HepG2 (cell line): ENCODE measurements around the gene RNFT2. TPM values are rescaled to one million over a fixed set of nuclear protein-coding genes. Genes with fewer than 3 reads are reported as not detected.

Experiments used
- ATAC-seq: fragments of 200-7000 bp; cut with Tn5 transposase; 3 replicates; pipeline ENCODE4 v1.9.1; 2020; ENCODE audit warnings: mild to moderate bottlenecking, moderate library complexity
- BruUV-seq: library from RNA; stranded (reverse); fragments of 400-500 nt; replicated peaks from 2 replicates; lab custom pipeline; 2021; lab: Mats Ljungman, UMichigan
- CTCF ChIA-PET: fragments of 300-600 bp; formaldehyde crosslinking; extraction: SDS; loops from one replicate; lab custom pipeline; 2021; ENCODE audit warnings: low total read pairs, inconsistent platforms, low intra/inter-chr PET ratio; lab: Yijun Ruan, JAX
- POLR2A ChIA-PET: fragments of 350-600 bp; sonication (Branson Sonifier 250); formaldehyde crosslinking; loops from one replicate; lab custom pipeline; 2020; ENCODE audit warnings: antibody characterized with exemption, inconsistent platforms; lab: Yijun Ruan, JAX
- DNase-seq: peaks from one replicate; pipeline ENCODE4 v3.0.0-alpha.2; 2015; ENCODE audit warnings: low spot score
- FAIRE-seq: peaks from 3 replicates; lab custom pipeline; 2011; peaks lifted over from hg19 to GRCh38; lab: Jason Lieb, UNC
- H2AFZ ChIP-seq: one replicate; pipeline ENCODE4 v1.6.1; 2011; ENCODE audit warnings: low read length, inconsistent platforms
- H3K27ac ChIP-seq: fragments of 300-600 bp; 3 replicates; pipeline ENCODE4 v1.8.0; 2011; ENCODE audit warnings: mixed run types, mild to moderate bottlenecking, mixed read lengths, low read length, inconsistent platforms; ENCODE audit not compliant: insufficient read depth; ENCODE audit errors: extremely low read length
- H3K27me3 ChIP-seq, 2 experiments: fragments of 200-600 bp in 1 of 2; 2 replicates in 1 of 2; 3 replicates in 1 of 2; pipeline versions ENCODE4 v1.6.0 to v1.8.0; 2011; ENCODE audit warnings: low read length in 2 of 2, mild to moderate bottlenecking in 2 of 2, moderate library complexity in 2 of 2, inconsistent platforms in 1 of 2; ENCODE audit not compliant: insufficient read depth in 2 of 2, control insufficient read depth in 1 of 2
- H3K36me3 ChIP-seq, 2 experiments: fragments of 200-600 bp in 1 of 2; replicated peaks in 1 of 2; 2 replicates in 1 of 2; 3 replicates in 1 of 2; pipeline versions ENCODE4 v1.5.1 to v1.8.0; 2011; ENCODE audit warnings: low read length in 2 of 2, inconsistent platforms in 1 of 2; ENCODE audit not compliant: insufficient read depth in 2 of 2, control insufficient read depth in 1 of 2
- H3K4me1 ChIP-seq: 2 replicates; pipeline ENCODE4 v1.5.1; 2012; ENCODE audit warnings: low read length, inconsistent platforms; ENCODE audit not compliant: insufficient read depth
- H3K4me2 ChIP-seq: 2 replicates; pipeline ENCODE4 v1.6.0; 2011; ENCODE audit warnings: low read depth, low read length, inconsistent platforms
- H3K4me3 ChIP-seq, 3 experiments: fragments of 200-600 bp in 1 of 3; sonication (generic), shearing (Covaris generic) in 1 of 3; replicated peaks in 1 of 3; 2 replicates each; pipeline ENCODE4 v1.5.1; 2011 to 2016; ENCODE audit warnings: low read length in 3 of 3, inconsistent platforms in 2 of 3, low read depth in 2 of 3, mild to moderate bottlenecking in 2 of 3, control low read depth in 1 of 3, mixed read lengths in 1 of 3; ENCODE audit not compliant: insufficient read depth in 1 of 3
- H3K79me2 ChIP-seq: one replicate; pipeline ENCODE4 v1.6.1; 2011; ENCODE audit warnings: low read length, inconsistent platforms; ENCODE audit not compliant: insufficient read depth
- H3K9ac ChIP-seq: 2 replicates; pipeline ENCODE4 v1.6.0; 2011; ENCODE audit warnings: mild to moderate bottlenecking, low read depth, low read length, inconsistent platforms; ENCODE audit not compliant: insufficient read depth
- H3K9me3 ChIP-seq: 2 replicates; pipeline ENCODE4 v1.5.1; 2012; ENCODE audit warnings: mild to moderate bottlenecking, low read length
- H4K20me1 ChIP-seq: 2 replicates; pipeline ENCODE4 v1.6.0; 2011; ENCODE audit warnings: inconsistent platforms, mild to moderate bottlenecking, low read length, moderate library complexity; ENCODE audit not compliant: insufficient read depth
- ZNF367 ChIP-seq: sonication (generic); formaldehyde crosslinking; IDR thresholded peaks from 2 replicates; pipeline ENCODE4 v1.4.0; 2020; ENCODE audit warnings: missing genetic modification reagents, borderline replicate concordance
- WGBS: methylation state at CpG from one replicate; pipeline ENCODE4 v1.1.6; 2017; ENCODE audit warnings: low lambda C conversion rate; 5-methylcytosine and 5-hydroxymethylcytosine counted together
- in situ Hi-C: cut with HindIII; loops from 2 replicates; pipeline ENCODE4 v1.10.0; 2017; ENCODE audit warnings: low pct_unique_long_range_greater_than_20kb; ENCODE audit not compliant: extremely low pct_ligation_motif_present
- intact Hi-C: fragments of 100-400 bp; cut with micrococcal nuclease; formaldehyde crosslinking; loops from one replicate; pipeline ENCODE4 v1.10.0; 2022; ENCODE audit not compliant: unreplicated experiment
- polyA plus RNA-seq, 8 experiments: library from polyadenylated mRNA; depleted of rRNA in 3 of 8; stranded (reverse) in 7 of 8; unstranded in 1 of 8; fragments of >200 nt; fragmentation: Illumina TruSeq in 4 of 8; extraction: Trizol in 4 of 8; gene quantifications; 2 replicates each; pipeline versions ENCODE4 v1.2.1 to v1.2.3, GENCODE V29; 2011 to 2016; ENCODE audit warnings: low read depth in 4 of 8, missing spikeins in 1 of 8, mixed read lengths in 1 of 8; ENCODE audit not compliant: insufficient read depth in 1 of 8
- total RNA-seq, 5 experiments: library from RNA; depleted of rRNA; stranded (reverse); fragments of >200 nt; fragmentation: Illumina TruSeq; extraction: Trizol; gene quantifications; 2 replicates each; pipeline ENCODE4 v1.2.3, GENCODE V29; 2016; ENCODE audit warnings: low read depth in 1 of 5
- TF ChIP-seq, protein P1 (sequence below), 2 experiments: fragments of 450-650 bp in 1 of 2; sonication (generic) in 1 of 2; formaldehyde crosslinking in 1 of 2; IDR thresholded peaks; 2 replicates each; pipeline versions ENCODE4 v1.6.1 to v1.8.0; 2016 to 2022; ENCODE audit warnings: antibody characterized with exemption in 1 of 2, mild to moderate bottlenecking in 1 of 2, missing genetic modification reagents in 1 of 2

Gene RNFT2
- total and polyA plus RNA-seq, 2 of the 13 experiments (the other 11 are each of a cell fraction or from before 2014, with no cell fraction given), result 3.3 to 8.3 TPM

DNA sequence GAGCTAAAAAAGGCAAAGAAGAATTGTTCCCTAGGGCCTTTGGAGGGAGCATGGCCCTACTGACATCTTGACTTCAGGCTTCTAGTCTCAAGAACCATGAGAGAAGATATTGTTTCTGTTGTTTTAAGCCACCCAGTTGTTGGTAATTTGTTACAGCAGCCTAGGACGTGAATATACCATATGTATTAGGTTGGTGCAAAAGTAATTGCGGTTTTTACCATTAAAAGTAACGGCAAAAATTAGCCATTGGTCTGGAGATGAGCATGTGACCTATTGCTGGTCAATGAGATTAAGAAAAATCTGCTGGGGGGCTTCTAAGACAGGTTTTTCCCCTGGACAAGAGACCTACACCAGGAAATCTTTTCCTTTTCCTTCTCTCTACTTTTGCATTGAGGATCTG lies 152.9 kb downstream of the RNFT2 start:
- POLR2A ChIA-PET, result no interaction called here
- Histone ChIP-seq H3K4me2 (no peak overlapping the region), H3K9me3 (no peaks in the 10 kb centered on the region), H3K9ac (no peak overlapping the region), H4K20me1 (no peaks in the 10 kb centered on the region), H3K36me3 (no peaks in the 10 kb centered on the region), H3K4me1 (peaks cover 10% of the 10 kb centered on the region), H2AFZ (no peak overlapping the region), H3K27ac (no peak overlapping the region), H3K27me3 (peaks cover 0 to 11% of the 10 kb centered on the region in 2 experiments; a peak in 1 of 5 replicates), H3K4me3 (no peak overlapping the region), H3K79me2 (no peaks in the 10 kb centered on the region)
- TF ChIP-seq ZNF367 (CRISPR knock-in tag), result no peak
- TF ChIP-seq, protein P1, sequence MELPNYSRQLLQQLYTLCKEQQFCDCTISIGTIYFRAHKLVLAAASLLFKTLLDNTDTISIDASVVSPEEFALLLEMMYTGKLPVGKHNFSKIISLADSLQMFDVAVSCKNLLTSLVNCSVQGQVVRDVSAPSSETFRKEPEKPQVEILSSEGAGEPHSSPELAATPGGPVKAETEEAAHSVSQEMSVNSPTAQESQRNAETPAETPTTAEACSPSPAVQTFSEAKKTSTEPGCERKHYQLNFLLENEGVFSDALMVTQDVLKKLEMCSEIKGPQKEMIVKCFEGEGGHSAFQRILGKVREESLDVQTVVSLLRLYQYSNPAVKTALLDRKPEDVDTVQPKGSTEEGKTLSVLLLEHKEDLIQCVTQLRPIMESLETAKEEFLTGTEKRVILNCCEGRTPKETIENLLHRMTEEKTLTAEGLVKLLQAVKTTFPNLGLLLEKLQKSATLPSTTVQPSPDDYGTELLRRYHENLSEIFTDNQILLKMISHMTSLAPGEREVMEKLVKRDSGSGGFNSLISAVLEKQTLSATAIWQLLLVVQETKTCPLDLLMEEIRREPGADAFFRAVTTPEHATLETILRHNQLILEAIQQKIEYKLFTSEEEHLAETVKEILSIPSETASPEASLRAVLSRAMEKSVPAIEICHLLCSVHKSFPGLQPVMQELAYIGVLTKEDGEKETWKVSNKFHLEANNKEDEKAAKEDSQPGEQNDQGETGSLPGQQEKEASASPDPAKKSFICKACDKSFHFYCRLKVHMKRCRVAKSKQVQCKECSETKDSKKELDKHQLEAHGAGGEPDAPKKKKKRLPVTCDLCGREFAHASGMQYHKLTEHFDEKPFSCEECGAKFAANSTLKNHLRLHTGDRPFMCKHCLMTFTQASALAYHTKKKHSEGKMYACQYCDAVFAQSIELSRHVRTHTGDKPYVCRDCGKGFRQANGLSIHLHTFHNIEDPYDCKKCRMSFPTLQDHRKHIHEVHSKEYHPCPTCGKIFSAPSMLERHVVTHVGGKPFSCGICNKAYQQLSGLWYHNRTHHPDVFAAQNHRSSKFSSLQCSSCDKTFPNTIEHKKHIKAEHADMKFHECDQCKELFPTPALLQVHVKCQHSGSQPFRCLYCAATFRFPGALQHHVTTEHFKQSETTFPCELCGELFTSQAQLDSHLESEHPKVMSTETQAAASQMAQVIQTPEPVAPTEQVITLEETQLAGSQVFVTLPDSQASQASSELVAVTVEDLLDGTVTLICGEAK (IDR thresholded peaks at IDR 0.05), result peak; percentile 85
- TF ChIP-seq, protein P1 (CRISPR knock-in tag; IDR thresholded peaks at IDR 0.05), result no peak
- DNase-seq (no peak), ATAC-seq (no peak), FAIRE-seq (no peak)
- BruUV-seq, result no TSS peak
- intact Hi-C loops, result no loop called here
- WGBS, result 0% methylated on average over 3 of the region's 3 CpGs
- CTCF ChIA-PET, result no interaction called here
- in situ Hi-C loops, result no loop called here
